Caki2 (cell line): ENCODE data around the gene ETDC. TPM values are rescaled to one million over a fixed set of nuclear protein-coding genes. Genes with fewer than 3 reads are reported as not detected.
"Not testable (repeated sequence)": the region's sequence is repeated elsewhere in the genome, so short reads cannot be mapped to it uniquely, and the experiment has no call there.

Experiments
- DNase-seq: peaks from one replicate; pipeline ENCODE4 v3.0.0-alpha.2; 2015; ENCODE audit warnings: low read depth
- in situ Hi-C: cut with HindIII; loops from 2 replicates; pipeline ENCODE4 v1.10.0; 2016; ENCODE audit warnings: low sequenced_read_pairs, low pct_unique_long_range_greater_than_20kb, mixed read lengths
- total RNA-seq: library from RNA; depleted of rRNA; stranded (reverse); fragments of >200 nt; shearing (Covaris generic); gene quantifications from 2 replicates; pipeline ENCODE4 v1.2.3, GENCODE V29; 2014; ENCODE audit warnings: low replicate concordance; rRNA removed

The ETDC gene
- total RNA-seq: not detected in 2 replicates

DNA sequence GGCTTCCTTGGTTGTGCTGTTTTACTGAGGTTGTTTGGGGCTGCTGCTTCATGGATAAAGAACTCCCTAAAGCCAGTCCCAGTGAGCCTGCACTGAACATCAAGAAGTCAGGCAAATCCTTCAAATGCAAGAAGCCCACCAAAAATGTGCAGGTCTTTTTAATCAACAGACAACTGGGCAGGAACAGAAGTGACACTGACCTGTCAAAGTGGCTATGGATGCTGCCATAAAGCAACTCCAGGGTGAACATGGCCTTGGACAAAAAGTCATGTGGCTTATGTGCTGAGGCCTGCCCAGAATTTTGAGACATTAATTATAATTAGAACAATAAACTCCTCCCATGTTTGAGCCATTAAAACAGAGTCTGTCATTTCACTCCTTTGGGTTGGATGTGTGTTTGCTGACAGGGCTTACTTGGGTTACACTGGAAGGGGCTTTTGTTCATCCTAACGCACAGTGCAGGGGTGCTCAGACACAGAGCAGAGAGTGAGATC is at the start of gene ETDC:
Gene ETDC, plus strand, starts transcription at position 51 of the 494 bp plus-strand sequence. Its CDS starts 0 bp downstream, at position 51.
- in situ Hi-C loops: no loop called here
- DNase-seq: no peak

DNA sequence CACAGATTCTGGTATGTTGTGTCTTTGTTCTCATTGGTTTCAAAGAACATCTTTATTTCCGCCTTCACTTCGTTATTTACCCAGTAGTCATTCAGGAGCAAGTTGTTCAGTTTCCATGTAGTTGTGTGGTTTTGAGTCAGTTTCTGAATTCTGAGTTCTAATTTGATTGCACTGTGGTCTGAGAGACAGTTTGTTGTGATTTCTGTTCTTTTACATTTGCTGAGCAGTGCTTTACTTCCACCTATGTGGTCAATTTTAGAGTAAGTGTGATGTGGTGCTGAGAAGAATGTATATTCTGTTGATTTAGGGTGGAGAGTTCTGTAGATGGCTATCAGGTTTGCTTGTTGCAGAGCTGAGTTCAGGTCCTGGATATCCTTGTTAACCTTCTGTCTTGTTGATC is 48.3 kb upstream of the ETDC start:
- in situ Hi-C loops: not testable (repeated sequence)

DNA sequence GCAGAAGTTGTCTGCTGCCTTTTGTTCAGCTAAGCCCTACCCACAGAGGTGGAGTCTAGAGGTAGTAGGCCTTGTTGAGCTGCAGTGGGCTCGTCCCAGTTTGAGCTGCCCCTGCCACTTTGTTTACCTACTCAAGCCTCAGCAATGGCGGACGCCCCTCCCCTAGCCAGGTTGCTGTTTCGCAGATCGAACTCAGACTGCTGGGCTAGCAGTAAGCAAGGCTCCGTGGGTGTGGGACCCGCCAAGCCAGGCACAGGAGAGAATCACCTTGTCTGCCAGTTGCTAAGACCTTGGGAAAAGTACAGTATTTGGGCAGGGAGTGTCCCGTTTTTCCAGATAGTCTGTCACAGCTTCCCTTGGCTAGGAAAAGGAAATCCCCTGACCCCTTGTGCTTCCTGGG is 45.9 kb upstream of the ETDC start:
- DNase-seq, in situ Hi-C loops: not testable (repeated sequence)

More for the DNA sequence above, 48.3 kb upstream of the ETDC start:
- DNase-seq: not testable (repeated sequence)

GRCh38 chrX:135264206-135264605 is 45.1 kb upstream of the ETDC start:
- DNase-seq: no peak
- in situ Hi-C loops: no loop called here

- DNase-seq: no peak
- in situ Hi-C loops: no loop called here
Measured at GRCh38 chrX:135273162-135273561, 36.1 kb upstream of the ETDC start.

DNA sequence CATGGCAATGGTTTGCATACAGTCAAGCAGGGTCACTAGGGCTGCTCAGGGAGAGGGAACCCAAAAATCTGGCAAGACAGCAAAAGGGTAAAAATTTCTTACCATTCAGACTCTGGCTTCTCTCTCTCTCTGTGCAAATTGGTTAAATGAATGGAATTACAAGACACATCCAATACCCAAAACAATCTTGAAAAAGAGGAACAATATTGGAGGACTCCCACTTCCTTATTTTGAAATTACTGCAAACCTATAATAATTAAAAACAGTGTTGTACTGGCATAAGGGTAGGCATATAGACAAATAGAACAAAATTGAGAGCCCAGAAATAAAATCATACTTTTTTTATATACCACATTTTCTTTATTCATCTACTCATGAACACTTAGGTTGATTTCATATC is 33.3 kb upstream of the ETDC start:
- in situ Hi-C loops: no loop called here
- no peak for DNase-seq

GRCh38 chrX:135287266-135287823 is 21.9 kb upstream of the ETDC start:
- in situ Hi-C loops: no loop called here
- no peak for DNase-seq

GRCh38 chrX:135295238-135295943 is 13.9 kb upstream of the ETDC start:
- in situ Hi-C loops: no loop called here
- no peak for DNase-seq

DNA sequence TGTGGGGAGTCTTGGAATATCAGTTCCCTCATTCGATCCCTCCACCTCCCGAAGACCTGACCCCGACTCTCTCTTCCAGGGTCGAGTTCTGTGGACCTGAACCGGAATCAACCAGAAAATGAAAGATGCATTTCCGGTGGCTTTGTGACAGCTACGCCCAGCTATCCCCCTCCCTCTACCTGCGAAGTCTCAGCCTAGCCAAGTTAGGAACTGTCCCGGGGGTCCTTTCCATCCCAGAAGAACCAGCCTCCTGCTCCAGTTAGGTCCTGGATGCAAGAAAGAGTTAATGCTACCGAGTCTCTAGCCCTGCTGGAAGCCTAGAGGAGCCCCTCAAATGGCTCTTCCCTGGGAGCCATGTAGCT is 13.4 kb upstream of the ETDC start:
- DNase-seq: no peak
- in situ Hi-C loops: no loop called here

GRCh38 chrX:135302269-135302873 is 6.9 kb upstream of the ETDC start:
- in situ Hi-C loops: no loop called here

DNA sequence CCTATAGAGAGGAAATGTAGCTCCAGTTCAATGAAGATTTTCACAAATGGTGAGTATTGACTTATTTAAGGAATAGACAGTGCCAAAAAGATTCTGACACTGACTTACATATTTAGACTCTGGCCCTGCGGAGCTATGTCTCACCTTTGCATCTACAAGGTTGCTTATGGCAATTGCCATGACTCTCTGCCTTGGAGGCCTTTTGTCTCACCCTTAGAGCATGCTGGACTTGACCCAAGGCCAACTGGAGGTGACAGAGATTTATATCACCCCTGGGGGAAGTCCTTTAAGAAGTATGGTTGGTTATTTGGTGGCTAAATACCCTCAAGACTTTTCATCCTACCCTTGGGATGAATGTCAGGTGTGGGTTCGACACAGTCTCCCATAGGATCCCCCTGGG is 4.5 kb upstream of the ETDC start:
- in situ Hi-C loops: no loop called here

More at GRCh38 chrX:135302269-135302873, 6.9 kb upstream of the ETDC start:
- DNase-seq: no peak

GRCh38 chrX:135307171-135307570 is 2.1 kb upstream of the ETDC start:
- in situ Hi-C loops: no loop called here

More for the DNA sequence above, 4.5 kb upstream of the ETDC start:
- no peak for DNase-seq

DNA sequence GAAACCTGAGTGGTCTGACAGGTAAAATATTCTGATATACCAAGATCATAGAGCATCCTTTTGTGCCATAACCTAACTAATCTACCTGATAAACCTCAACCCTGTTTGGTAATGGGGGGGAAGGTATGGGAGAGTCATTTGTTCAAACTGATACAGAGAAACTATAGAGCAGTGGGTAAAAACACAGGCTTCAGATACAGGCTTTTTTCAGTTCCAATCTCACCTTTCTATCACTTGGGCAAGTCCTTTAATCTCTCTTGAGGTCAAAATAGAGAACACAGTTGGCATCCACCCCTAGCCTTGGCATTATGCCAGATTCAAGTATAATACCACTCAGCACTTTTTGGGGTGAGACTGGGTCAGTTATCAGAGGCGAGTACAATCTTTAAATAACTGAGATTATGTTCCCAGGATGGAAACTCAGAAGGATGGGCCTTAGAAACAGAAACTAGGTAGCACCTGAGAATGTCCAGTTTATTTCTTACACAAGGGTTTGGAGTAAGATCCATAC is 880 bp upstream of the ETDC start:
- no peak for DNase-seq
- in situ Hi-C loops: no loop called here

More at GRCh38 chrX:135307171-135307570, 2.1 kb upstream of the ETDC start:
- no peak for DNase-seq

- in situ Hi-C loops: no loop called here
- DNase-seq: no peak
Measured at GRCh38 chrX:135315864-135316263, 6.6 kb downstream of the ETDC start.

DNA sequence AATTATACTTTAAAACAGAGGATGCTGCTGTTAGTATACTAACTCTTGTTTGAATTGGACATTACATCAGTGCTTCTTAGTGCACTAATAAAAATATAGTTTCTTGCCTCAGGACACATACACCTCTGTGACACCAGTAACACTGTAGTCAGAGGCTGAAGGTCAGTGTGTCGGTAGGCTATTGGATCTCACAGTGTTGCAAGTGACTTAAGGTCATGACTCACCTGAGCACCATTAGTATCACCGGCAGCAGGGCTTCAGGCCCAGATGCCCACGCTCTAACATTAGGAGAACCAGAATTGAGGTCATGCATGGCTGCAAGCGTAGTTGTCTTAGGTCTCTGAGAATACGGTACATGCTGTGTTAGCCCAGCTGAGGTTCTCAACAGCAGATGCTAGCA is 15.2 kb downstream of the ETDC start:
- no peak for DNase-seq
- in situ Hi-C loops: no loop called here

GRCh38 chrX:135325036-135325818 is 15.9 kb downstream of the ETDC start:
- DNase-seq, in situ Hi-C loops: not testable (repeated sequence)

DNA sequence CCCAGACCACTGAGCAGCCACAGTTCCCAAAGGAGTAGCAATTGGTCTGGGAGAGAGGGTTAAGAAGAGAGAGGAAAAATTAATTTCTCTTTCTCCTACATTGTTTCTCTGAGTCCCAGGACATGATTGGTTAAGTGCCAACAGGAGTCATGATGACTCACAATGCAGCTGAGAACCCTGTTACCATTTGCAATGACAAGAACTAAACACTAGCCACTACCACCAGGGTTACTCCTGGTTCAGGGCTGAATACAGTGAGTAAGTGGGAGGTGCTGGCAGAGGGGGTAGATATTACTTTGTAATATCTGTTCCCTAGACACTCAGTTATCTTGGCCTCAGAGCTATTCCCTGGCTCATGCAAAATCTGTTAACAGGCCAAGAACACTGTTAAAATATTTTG is 18.0 kb downstream of the ETDC start:
- in situ Hi-C loops: no loop called here
- DNase-seq: peak; percentile 15

GRCh38 chrX:135328421-135329005 is 19.2 kb downstream of the ETDC start:
- no peak for DNase-seq
- in situ Hi-C loops: no loop called here
